ENCODE results near the gene SLIT1.

Gene SLIT1

GRCh38 chr10:97060441-97061084 is 125.2 kb downstream of the SLIT1 start:
- no peak for DNase-seq

GRCh38 chr10:97059872-97060205 is 125.9 kb downstream of the SLIT1 start:
- no peak for DNase-seq

GRCh38 chr10:97059006-97059871 is 126.5 kb downstream of the SLIT1 start:
- no peak for DNase-seq

- DNase-seq, result no peak
Observed at GRCh38 chr10:97058521-97058920, 127.2 kb downstream of the SLIT1 start.

DNA sequence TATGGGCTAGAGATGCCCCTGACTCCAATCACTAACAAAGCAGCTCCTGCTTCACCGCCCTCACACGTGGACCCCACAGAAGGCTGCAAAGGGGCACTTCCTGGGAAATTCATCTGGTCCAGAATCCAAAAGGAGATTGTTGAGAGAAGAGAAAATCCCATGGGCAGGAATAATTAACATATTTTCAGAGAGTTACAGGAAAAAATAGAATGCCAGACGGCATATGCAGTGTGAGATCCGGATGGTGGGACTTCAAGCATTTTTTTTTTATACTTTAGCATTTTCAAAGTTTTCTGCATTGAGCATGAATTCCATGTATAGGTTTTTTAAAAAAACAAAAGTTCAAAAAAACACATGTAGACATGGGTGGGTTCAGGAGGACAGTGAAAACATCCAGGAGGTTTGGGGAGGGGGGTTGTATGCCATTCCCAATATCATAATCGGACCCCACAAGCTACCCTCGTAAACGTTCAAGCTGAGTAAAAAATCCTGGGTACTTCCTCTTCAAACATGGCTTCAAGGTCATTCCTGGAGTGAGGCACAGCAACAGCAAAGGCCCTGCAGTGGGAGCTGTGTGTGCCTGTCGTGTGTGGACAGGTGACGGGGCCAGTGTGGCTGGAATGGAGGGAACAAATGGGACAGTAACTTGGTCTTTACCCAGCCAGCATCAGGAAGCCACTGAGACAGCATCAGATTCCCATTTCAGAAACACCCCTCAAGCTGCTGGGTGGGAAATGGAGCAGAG is 128.1 kb downstream of the SLIT1 start:
- DNase-seq, result no peak

GRCh38 chr10:97056003-97056630 is 129.6 kb downstream of the SLIT1 start:
- DNase-seq, result no peak

- DNase-seq, result no peak
Observed at GRCh38 chr10:97053276-97053675, 132.5 kb downstream of the SLIT1 start.

DNA sequence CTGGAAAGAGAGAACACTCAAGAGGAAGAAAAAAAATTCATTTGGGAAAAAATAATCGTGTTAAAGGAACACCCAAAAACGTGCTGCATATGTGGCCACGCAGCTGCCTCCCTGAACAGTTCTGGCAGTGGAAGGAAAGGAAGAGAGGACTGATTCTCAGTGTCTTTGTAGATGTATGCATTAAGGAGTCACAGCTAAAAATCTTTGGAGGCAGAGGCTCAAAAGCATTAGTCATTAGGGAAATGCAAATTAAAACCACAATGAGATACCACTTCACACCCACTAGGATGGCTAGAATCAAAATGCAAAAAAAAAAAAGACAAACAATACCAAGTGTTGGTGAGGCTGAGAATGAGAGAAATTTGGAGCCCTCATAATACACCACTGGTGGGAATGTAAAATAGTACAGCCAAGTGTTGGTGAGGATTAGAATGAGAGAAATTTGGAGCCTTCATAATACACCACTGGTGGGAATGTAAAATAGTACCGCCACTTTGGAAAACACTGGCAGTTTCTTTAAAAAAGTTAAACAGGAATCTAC is 134.7 kb downstream of the SLIT1 start:
- no peak for DNase-seq

DNA sequence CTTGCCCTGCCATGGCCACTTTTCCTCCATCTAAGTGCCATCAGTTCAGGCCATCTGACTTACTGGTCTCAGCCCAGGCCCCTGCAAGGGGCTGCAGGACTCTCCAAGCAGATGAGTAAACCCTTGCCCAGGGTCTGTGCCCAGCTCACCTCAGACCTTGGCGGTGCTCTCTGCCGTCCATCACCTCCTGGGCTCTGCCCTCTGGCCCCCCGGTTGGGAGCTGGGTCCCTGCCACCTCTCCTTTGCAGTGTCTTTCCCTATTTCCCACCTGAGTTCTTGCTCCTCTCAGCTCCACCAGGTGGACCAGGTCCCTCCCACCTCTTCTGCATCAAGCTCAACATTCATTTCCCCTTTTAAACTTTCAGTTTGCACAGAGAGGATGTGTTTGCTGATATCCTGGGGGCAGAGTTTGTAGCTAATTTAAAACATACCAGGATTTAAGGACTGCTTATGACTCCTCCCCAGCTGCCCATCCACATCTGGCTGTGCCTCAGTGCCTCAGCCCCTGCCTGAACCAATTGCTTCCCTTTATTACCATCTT is 135.5 kb downstream of the SLIT1 start:
- DNase-seq, result no peak

DNA sequence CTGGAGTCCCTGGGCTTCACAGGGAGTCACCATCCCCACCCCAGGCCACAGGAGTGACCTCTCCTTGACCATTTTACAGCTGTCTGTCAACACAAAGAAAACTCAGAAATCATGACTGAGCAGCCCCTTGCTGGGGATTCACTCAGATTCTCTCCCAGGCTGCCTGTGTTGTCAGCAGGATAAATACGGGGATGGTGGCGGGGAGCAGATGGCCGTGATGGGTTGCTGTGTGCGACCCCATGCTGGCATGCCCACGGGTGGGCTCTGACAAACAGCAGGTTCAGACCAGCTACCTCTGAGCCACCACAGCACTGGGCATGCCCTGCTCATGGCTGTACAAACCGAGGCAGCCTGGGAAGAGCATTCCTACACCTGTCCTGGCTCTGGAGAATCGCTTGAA is 136.1 kb downstream of the SLIT1 start:
- no peak for DNase-seq

DNA sequence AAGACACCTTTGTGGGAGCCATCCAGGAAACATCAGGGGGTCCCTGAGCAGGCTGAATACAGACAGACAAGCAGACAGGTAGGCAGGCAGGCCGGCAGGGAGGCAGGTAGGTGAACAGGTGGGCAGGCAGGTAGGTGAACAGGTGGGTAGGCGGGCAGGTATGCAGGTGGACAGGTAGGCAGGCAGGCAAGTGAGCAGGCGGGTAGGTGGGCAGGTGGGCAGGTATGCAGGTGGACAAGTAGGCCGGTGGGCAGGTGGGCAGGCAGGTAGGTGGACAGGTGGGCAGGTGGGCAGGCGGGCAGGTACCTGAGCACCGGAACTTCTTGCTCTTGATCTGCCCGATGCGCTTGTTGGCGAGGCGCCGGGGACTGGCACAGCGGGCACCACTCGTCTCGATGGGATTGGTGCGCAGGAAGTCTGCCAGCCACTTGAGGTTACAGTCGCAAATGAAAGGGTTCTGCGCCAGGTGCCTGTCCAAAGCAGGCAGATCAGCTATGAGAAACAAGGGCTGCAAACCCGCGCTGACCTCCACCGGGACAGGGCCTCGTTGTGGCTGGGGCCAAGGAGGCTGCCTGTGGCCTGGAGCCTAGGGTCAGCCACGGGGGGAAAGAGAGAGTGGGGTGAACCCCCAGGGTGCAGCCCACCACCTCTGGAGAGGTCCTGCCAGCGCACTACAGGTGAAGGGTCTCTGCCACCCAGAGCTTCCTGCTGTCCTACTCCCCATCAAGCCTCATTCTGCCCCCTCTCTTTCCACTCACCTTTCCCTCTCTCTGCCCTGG is 136.9 kb downstream of the SLIT1 start:
- DNase-seq, result no peak

DNA sequence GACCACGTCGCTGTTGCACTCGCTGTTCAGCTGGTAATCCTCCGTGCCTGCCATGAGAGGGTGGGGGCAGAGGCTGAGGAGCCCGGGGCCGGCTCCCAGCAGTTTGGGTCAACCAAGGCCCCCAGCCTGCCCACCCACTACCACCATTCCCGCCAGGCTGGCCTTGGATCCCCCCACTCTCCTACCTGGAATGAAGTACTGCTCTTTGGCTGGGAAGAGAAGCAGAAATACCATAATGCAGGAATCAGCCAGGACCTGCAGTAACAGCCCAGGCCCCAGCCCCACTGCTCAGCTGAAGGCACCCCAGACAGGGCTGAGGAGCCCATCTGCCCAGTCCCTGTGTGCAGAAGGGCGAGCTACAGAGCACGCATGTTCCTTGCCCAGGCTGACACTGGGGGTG is 138.0 kb downstream of the SLIT1 start:
- no peak for DNase-seq

DNA sequence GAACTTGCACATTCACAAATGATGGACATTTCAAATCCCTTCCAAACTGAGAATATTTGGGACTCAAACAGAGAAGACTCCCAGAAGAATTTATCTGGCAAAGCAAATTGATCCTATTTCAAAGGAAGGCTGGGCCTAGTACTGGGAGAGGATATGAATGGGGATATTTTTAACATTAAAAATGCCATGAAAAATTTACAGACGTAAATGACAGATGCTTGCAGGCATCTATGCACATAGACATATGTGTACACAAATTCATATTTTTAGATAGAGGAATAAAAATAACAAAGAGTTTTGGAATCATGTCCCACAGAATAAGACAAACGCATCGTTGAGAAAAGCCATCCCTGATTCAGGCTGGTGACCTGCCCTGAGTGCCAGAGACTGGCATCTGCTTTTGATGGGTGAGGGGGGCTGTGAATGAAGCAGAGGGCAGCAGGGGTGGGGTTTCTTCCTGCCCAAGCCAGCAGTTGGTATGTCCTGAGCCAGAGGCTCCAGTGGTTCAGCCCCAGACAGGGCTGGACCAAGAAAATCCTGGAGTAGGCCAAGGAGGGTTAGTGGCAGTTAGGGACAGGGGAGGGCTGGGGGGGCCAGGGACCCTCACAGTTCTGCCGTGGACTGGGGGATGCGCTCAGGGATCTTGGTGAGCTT is 138.5 kb downstream of the SLIT1 start:
- no peak for DNase-seq

DNA sequence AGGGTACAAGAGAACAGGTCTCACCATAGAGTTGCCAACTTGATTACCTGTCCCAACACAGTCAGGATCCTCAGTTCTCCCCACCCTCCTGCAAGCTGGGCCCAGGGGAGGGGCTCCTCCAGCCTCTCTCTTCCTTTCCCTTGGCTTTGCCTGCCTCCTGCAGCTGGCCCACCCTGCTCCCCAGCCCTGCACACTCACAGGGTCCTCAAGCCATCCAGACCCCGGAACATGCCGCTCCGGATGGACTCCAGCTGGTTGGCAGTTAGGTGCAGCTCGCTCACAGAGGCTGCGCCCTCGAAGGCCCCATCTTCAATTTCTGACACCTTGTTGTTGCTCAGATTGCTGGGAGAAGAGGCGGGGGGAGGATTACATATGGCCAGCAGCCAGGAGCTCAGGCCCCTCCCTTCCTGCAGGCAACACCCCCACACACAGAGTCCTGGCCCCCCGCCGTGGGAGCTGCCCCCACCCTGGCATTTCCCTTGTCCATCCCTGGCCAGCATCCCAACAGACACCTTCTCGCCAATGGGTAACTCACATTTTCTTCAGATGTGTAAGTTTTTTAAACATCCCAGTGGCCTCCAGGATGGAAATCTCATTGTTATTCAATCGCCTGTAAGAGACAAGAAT is 139.2 kb downstream of the SLIT1 start:
- no peak for DNase-seq

DNA sequence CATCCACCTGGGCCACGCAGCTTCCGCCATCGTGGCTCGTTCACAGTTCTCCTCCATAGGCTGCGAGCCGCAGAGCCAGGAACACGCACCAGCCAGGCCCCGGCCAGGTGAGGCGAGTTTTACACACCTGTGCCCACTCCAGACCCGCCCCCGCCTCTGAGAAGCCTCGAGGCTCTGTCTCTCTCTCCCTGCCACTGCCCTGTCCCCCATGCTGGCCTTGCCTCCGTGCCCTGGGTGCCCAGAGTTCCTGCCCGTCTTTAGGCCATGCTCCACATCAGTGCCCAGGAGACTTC is 142.2 kb downstream of the SLIT1 start:
- DNase-seq, result no peak

DNA sequence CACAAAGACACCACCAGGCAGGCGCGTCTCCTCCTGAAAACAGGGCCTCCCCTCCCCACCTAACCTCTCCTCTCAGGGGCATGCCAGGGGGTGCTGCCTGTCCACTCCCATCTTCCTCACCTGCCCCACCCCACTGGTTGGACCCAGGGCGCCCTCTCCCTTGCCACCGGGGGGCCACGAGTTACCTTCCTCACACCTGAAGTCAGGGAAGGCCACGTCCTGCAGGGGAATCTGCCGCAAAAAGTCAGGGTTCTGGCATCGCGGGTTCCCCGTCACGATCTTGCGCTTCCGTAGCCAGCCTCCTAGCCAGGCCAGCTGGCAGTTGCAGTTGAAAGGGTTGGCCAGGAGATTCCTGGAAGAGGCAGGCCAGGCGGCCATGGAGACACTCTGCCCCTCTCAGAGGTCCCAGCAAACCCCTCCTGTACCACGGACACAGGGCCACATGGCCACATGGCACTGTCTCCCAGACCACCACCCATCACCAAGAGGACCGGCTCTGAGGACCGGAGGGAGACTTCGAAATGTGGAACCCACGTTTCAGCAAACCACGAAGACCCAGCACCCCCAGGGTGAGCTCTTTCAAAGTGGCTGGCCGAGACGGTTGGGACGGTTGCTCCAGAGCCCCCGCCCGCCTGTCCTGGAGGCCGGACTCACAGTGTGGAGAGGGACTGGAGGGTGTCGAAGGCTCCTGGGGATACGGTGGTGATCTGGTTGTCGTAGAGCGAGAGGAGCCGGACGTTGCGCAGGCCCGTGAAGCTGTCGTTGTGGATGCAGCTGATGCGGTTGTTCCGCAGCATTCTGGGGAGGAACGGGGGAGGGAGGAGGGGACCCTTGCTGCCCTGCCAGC is 142.8 kb downstream of the SLIT1 start:
- no peak for DNase-seq

DNA sequence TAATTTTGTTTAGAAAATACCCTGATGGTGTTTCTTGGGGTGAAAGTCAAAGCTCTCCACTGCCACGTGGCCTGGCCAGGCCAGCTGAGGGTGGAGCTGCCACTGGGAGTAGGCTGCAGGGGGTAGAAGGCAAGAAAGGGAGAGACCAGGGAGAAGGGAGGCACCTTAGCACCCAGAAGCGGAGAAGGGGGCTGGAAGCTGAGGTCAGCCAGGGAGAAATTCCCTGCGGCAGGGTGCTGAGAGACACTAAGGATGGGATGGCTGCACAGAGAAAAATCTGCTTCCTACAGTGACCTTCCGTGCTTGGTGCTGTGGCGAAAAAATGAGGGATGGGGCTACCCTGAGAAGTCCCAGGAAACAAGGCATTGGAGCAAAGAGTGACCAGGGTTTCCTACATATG is 143.7 kb downstream of the SLIT1 start:
- DNase-seq, result no peak

GRCh38 chr10:97040706-97041105 is 145.1 kb downstream of the SLIT1 start:
- no peak for DNase-seq

DNA sequence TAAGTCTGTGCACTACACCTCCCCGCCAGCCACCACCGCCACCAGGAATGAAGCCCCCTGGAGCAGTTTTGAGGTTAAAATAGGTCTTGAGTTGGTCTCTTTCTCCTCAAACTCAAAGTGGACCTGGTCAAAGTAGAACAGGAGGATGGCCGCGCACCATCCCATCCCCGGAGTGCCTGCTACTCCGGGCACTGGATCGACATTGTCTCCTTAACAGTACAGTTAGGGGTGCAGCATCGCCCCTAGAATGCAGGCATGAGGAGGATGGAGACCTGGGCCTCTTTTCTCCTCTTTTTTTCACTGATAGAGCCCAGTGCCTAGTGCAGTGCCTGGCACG is 145.5 kb downstream of the SLIT1 start:
- DNase-seq, result no peak

GRCh38 chr10:97039538-97040247 is 146.1 kb downstream of the SLIT1 start:
- no peak for DNase-seq

All from DMS53 (cell line).